Stimulated activated CD4-positive, alpha-beta T cell treated with anti-CD3 and anti-CD28 coated beads, Interleukin-1b, Interleukin-23, amount 100 ng/mL, for 48 hours (primary cell): ENCODE measurements around the gene TRIM8.

ENCODE experiments used
- DNase-seq: peaks from one replicate; pipeline ENCODE4 v3.0.0-alpha.2; 2020

The TRIM8 gene

DNA sequence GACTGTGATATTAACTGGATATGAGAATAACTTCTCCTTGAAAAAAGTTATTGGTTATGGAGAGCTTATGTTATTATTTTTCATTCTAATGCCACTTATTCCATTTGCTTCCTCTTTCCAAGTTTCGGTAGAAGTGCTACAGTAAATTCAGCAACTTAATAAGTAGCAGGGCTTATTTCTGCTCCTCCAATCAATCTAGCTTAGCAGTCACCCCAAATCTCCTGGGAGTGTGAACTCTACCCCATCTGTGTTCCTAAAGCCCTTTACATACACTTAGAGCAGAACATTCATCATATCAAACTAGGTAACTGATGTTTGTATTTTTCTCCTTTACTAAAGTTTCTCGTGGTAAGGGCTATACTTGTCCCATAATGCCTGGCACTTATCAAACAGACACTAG, 61.3 kb downstream of the TRIM8 start:
- no peak for DNase-seq
